Immature natural killer cell (primary cell): ENCODE measurements around the gene RAB29. TPM values are rescaled to one million over a fixed set of nuclear protein-coding genes. Genes with fewer than 3 reads are reported as not detected.
"Not testable (repeated sequence)": the region's sequence is repeated elsewhere in the genome, so short reads cannot be mapped to it uniquely, and the experiment has no call there.

Source experiments
- DNase-seq, 3 donors: peaks; one replicate each; pipeline ENCODE4 v3.0.0; 2022; ENCODE audit warnings: mixed read lengths in 1 of 3
- H3K27ac Mint-ChIP-seq, 6 donors: one replicate each; pipeline ENCODE4 v1.8.0; 2020; ENCODE audit warnings: mixed read lengths in 6 of 6, mild to moderate bottlenecking in 5 of 6, inconsistent platforms in 4 of 6, moderate library complexity in 3 of 6
- H3K27me3 Mint-ChIP-seq, 3 donors: one replicate each; pipeline ENCODE4 v1.8.0; 2020 to 2021; ENCODE audit warnings: low read depth in 3 of 3, mild to moderate bottlenecking in 3 of 3, mixed read lengths in 3 of 3, moderate library complexity in 3 of 3, inconsistent platforms in 1 of 3
- H3K36me3 Mint-ChIP-seq, 3 donors: one replicate each; pipeline ENCODE4 v1.8.0; 2020; ENCODE audit warnings: mixed read lengths in 3 of 3, inconsistent platforms in 2 of 3, mild to moderate bottlenecking in 2 of 3
- H3K4me1 Mint-ChIP-seq, 2 donors: one replicate each; pipeline ENCODE4 v1.8.0; 2020; ENCODE audit warnings: inconsistent platforms in 2 of 2, mild to moderate bottlenecking in 2 of 2, mixed read lengths in 2 of 2, moderate library complexity in 1 of 2
- H3K4me3 Mint-ChIP-seq, 5 donors: one replicate each; pipeline ENCODE4 v1.8.0; 2020; ENCODE audit warnings: mild to moderate bottlenecking in 5 of 5, mixed read lengths in 5 of 5, inconsistent platforms in 3 of 5, moderate library complexity in 3 of 5
- H3K9me3 Mint-ChIP-seq, 6 donors: one replicate each; pipeline ENCODE4 v1.8.0; 2020; ENCODE audit warnings: mild to moderate bottlenecking in 6 of 6, mixed read lengths in 6 of 6, inconsistent platforms in 4 of 6, moderate library complexity in 3 of 6
- polyA plus RNA-seq, 3 donors: library from polyadenylated mRNA; unstranded; fragments of 300-500 nt; fragmentation: Illumina TruSeq; gene quantifications; one replicate each; pipeline ENCODE4 v1.2.3, GENCODE V29; 2021

The RAB29 gene
- polyA plus RNA-seq, 3 donors from 2014 or later = 156 to 206 (median 197) TPM

DNA sequence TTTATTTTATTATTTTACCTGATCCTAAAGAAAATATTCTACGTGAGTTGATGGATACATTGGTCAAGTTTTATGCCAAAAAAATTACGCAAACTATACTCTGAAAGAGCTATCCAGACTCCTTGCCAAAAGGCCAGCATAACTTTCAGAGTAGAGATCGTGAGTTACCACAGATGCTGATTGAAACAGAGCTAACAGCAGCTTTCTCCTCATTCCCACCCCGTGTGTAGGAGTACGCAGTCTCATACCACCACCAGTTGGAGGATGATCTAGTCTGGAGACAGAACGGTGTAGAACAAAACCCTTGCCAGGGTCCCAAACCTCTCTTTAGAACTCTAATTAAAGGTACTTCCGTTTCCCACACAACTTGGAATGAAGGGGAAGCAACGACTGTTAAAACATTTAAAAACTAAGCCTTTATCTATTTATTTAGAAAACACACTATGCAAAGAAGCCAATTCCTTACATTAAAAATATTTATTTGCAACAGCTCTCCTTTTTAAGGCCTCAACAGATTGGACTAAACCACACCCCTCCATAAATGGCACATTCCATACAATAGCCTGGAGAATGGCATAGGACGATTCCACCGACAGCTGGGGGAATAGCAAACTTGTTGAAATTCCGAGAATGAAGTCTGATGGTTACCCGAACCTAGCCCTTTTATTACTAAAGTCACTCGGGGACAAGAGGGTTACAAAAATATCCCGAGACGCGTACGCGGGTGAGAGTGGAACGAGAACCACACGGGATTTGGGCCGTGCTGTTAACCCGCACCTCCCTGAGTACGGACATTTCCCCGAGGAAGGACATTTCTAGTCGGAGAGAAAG lies 26.7 kb downstream of the RAB29 start:
- H3K4me3 Mint-ChIP-seq = peak overlapping the region; percentile 93 to 98 (median 96)
- H3K4me1 Mint-ChIP-seq = peaks cover 51 to 63% of the 10 kb centered on the region in 2 donors
- peaks cover 0 to 3% (median 0%) of the 10 kb centered on the region in 3 donors for H3K36me3 Mint-ChIP-seq
- no peaks in the 10 kb centered on the region for H3K9me3 Mint-ChIP-seq
- DNase-seq = no peak
- peaks cover 7 to 17% (median 17%) of the 10 kb centered on the region in 3 donors for H3K27me3 Mint-ChIP-seq
- H3K27ac Mint-ChIP-seq = peak overlapping the region; percentile 91 to 99 (median 97)

DNA sequence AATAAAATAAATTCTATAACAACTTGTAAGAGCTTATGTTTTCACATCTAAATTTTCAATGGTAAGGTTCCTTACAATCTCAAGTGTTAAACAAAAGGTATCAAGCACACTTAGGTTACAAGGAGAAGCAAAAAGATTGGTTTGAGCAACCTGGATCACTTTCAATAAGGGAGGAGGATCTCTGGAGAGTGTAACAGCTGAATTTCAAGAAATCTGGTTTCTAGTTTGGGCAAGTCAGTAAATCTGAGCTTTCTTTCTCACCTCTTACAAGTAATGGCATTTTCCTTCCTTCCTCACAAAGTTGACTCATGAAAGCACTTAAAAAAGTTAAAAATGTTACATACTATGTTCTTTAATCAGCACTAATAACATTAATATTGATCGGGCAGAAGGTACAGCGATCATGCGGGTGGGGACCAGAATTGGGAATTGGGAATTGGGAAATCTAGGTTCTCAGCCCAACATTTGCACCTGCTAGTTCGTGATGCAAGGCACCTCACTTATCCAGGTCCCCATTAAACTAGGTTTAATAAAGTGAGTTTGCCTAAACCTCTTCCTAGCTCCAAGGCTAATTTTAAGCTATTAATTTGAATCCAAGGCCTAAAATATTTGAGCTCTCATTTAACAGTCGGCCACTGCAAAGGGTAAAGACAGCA lies 28.4 kb downstream of the RAB29 start:
- Mint-ChIP-seq H3K4me1 (peaks cover 60 to 80% of the 10 kb centered on the region in 2 donors), H3K4me3 (peak overlapping the region; percentile 22 to 96 (median 42)), H3K9me3 (no peaks in the 10 kb centered on the region), H3K27ac (peak overlapping the region; percentile 30 to 99 (median 72)), H3K36me3 (peaks cover 0 to 3% (median 0%) of the 10 kb centered on the region in 3 donors), H3K27me3 (peaks cover 7 to 21% (median 17%) of the 10 kb centered on the region in 3 donors)
- no peak for DNase-seq

DNA sequence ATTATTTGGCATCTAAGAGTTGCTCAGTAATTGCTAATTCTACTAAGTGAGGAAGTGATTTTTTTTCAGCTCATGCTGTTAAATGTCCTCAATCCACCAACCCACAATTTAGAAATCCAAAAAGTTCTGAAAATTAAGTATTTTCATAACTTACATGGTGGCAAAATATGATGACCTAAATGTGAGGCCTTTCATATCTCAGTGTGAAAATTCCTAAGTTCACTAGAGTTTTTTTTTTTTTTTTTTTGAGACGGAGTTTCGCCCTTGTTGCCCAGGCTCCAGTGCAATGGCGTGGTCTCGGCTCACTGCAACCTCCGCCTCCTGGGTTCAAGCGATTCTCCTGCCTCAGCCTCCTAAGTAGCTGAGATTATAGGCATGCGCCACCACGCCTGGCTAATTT lies 30.9 kb downstream of the RAB29 start:
- Mint-ChIP-seq H3K4me3 (no peak overlapping the region), H3K27me3 (peaks cover 0 to 10% (median 7%) of the 10 kb centered on the region in 3 donors), H3K4me1 (peaks cover 60 to 74% of the 10 kb centered on the region in 2 donors), H3K36me3 (no peaks in the 10 kb centered on the region), H3K27ac (peak overlapping the region in 2 of 6 donors; percentile 47 to 62), H3K9me3 (no peaks in the 10 kb centered on the region)
- DNase-seq = no peak

DNA sequence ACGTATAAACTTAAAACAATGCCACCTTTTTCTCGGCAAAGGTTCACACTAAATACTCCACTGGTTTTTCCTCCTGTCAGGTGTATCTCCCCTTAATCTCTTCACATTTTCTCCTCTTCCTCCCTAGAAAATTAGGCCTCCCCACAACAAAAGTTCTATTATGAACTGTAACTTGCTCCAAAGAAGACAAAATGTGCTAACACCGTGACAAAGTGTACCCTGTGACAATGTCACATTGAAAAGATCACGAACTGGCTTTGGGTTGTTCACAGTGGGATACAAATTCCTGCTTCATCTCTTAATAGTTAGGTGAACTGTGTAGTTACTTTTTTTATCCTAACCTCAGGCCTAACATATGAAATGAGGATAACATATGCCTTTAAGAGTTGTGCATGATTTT lies 31.3 kb downstream of the RAB29 start:
- no peaks in the 10 kb centered on the region for H3K9me3 Mint-ChIP-seq
- no peak overlapping the region for H3K4me3 Mint-ChIP-seq
- DNase-seq = no peak
- H3K4me1 Mint-ChIP-seq = peaks cover 64 to 78% of the 10 kb centered on the region in 2 donors
- peak overlapping the region in 5 of 6 donors; percentile 12 to 62 (median 36) for H3K27ac Mint-ChIP-seq
- no peaks in the 10 kb centered on the region for H3K36me3 Mint-ChIP-seq
- H3K27me3 Mint-ChIP-seq = peaks cover 0 to 8% (median 6%) of the 10 kb centered on the region in 3 donors

DNA sequence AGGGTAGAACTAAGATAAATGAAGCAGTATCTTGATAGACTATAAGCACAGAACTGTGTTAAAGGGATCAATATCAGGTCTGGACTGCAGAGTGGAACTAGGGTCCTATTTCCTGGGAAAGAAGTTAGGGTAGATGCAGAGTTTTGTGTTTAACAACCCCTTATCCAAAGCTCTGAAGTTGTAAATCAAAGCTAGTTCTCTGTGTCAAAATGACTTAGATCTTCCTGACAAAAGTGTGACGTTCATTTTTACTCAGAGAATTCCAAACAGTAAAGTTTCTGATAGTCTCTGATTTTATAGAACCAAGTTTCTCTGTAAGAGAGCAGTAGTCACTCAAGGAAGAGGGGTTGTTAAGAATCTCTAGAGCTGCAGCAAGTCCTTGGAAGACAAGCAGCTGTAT lies 33.6 kb downstream of the RAB29 start:
- DNase-seq = no peak
- peaks cover 0 to 4% (median 2%) of the 10 kb centered on the region in 3 donors for H3K27me3 Mint-ChIP-seq
- H3K27ac Mint-ChIP-seq = peak overlapping the region in 5 of 6 donors; percentile 6 to 82 (median 27)
- H3K4me3 Mint-ChIP-seq = no peak overlapping the region
- H3K4me1 Mint-ChIP-seq = peaks cover 45 to 69% of the 10 kb centered on the region in 2 donors
- no peaks in the 10 kb centered on the region for H3K36me3 Mint-ChIP-seq
- no peaks in the 10 kb centered on the region for H3K9me3 Mint-ChIP-seq

DNA sequence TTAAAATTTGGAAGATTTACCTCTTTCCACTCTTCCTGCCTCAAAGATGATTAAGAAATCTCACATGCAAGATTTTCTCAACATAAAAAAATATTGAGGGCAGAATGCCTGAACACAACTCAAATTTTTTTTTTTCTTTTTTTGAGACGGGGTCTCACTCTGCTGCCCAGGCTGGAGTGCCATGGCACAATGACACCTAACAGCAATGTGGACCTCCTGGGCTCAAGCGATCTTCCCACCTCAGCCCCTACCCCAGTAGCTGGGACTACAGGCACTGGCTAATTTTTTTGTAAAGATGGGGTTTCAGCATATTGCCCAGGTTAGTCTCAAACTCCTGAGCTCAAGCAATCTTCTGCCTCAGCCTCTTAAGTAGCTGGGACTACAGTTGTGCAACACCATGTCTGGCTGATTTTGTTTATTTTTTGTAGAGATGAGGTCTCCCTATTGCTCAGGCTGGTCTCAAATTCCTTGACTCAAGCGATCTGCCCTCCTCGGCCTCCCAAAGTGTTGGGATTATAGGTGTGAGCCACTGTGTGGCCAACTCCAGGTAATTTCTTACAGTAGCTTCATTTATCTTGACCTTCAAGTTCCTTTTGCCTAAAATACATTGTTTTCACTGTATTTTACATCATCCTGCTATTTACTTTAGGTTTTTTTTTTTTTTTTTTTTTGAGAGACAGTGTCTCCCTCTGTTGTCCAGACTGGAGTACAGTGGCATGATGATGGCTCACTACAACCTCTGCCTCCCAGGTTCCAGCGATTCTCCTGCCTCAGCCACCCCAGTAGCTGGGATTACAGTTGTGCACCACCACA lies 35.7 kb downstream of the RAB29 start:
- DNase-seq = no peak
- Mint-ChIP-seq H3K36me3 (no peaks in the 10 kb centered on the region), H3K4me1 (peaks cover 35 to 70% of the 10 kb centered on the region in 2 donors), H3K4me3 (no peak overlapping the region), H3K27ac (peak overlapping the region; percentile 8 to 69 (median 48)), H3K9me3 (no peaks in the 10 kb centered on the region), H3K27me3 (peaks cover 0 to 4% (median 2%) of the 10 kb centered on the region in 3 donors)

DNA sequence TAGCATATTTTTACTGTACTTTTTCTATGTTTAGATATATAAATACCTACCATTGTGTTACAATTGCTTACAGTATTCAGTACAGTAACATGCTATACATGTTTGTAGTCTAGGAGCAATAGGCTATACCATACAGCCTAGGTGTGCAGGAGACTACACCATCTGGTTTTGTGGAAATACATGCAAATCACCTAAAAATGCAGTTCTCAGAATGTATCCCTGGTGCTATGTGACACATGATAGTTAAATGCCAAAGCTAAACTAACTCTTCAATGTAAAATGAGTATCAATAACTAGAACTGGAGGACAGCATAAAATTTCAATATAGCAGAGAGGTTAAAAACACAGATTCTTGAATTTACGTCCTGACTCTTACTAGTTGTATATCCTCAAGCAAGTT lies 40.1 kb downstream of the RAB29 start:
- Mint-ChIP-seq H3K27me3 (peaks cover 0 to 2% (median 0%) of the 10 kb centered on the region in 3 donors), H3K27ac (peak overlapping the region in 2 of 6 donors; percentile 16 to 30), H3K4me1 (peaks cover 35 to 80% of the 10 kb centered on the region in 2 donors), H3K36me3 (peaks cover 4 to 6% (median 4%) of the 10 kb centered on the region in 3 donors), H3K4me3 (no peak overlapping the region), H3K9me3 (no peaks in the 10 kb centered on the region)
- no peak for DNase-seq

DNA sequence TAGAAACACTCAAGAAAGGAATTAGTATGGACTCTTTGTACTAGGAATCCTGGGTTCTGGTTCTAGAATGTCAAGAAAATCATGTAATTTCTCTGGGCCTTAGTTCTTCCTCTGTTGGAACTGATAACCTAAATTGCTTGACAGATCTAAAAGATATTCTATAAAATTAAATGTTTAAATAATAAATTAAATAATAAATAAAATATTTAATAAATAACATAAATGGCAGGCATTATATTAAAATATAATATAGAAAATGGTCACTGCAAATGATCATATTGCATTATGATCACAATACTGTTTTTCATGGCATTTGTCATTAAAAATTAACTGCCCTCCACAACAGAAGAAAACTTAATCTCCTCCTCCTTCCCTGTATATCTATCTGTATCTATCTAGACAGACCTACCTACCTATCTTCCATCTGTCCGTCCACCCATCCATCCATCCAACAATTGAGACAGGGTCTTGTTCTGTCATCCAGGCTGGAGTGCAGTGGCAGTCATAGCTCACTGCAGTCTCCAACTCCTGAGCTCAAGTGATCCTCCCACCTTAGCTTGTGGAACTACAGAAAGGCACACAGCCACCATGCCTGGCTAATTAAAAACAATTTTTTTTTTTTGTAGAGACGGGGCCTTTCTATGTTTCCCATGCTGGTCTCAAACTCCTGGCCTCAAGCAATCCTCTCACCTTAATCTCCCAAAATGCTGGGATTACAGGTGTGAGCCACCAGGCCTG lies 41.7 kb downstream of the RAB29 start:
- H3K4me3 Mint-ChIP-seq = no peak overlapping the region
- peaks cover 26 to 80% of the 10 kb centered on the region in 2 donors for H3K4me1 Mint-ChIP-seq
- no peak for DNase-seq
- H3K9me3 Mint-ChIP-seq = no peaks in the 10 kb centered on the region
- H3K36me3 Mint-ChIP-seq = peaks cover 4 to 6% (median 4%) of the 10 kb centered on the region in 3 donors
- peak overlapping the region in 2 of 6 donors; percentile 10 to 72 for H3K27ac Mint-ChIP-seq
- no peaks in the 10 kb centered on the region for H3K27me3 Mint-ChIP-seq

DNA sequence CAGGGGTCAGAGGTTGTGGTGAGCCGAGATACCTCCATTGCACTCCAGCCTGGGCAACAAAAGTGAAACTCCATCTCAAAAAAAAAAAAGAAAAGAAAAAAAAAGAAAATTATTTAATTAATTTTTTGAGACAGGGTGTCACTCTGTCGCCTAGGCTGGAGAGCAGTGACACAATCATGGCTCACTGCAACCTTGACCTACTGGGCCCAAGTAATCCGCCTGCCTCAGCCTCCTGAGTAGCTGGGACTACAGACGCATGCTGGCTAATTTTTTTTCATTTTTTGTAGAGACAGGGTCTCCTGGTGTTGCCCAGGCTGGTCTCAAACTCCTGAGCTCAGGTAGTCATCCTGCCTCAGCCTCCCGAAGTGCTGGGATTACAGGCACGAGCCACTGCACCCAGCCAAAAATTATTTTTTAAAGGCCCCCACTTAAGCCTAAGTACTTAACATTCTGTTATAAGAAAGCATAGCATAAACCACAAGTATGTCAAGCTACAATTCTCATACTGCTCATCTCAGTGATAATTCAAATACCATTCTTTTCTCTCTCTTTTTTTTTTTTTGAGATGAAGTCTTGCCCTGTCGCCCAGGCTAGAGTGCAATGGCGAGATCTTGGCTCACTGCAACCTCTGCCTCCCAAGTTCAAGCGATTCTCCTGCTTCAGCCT lies 45.2 kb downstream of the RAB29 start:
- Mint-ChIP-seq H3K9me3 (no peaks in the 10 kb centered on the region), H3K36me3 (peaks cover 4 to 17% (median 11%) of the 10 kb centered on the region in 3 donors), H3K4me3 (no peak overlapping the region), H3K27me3 (no peaks in the 10 kb centered on the region), H3K27ac (peak overlapping the region in 2 of 6 donors; percentile 29 to 71), H3K4me1 (peaks cover 31 to 75% of the 10 kb centered on the region in 2 donors)
- DNase-seq = no peak

DNA sequence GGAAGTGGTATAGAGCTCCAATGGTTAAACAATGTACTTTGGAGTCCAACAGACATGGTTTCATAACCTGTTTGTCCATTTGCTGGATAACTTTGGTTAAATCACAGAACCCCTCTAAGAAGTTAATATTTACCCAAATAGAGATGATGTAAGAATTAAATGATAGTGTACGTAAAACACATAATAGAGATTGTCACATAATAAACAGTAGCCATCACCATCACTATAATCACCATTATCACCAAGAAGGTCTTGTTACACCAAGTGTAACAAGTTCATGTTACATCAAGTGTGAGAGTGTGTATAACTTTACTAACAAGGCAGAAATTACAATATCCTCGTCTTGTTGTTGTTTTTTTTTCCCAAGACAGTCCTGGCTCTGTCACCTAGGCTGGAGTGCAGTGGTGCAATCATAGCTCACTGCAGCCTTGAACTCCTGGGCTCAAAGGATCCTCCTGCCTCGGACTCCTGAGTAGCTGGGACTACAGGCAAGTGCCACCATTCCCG lies 48.6 kb downstream of the RAB29 start:
- no peaks in the 10 kb centered on the region for H3K9me3 Mint-ChIP-seq
- H3K27ac Mint-ChIP-seq = peak overlapping the region in 2 of 6 donors; percentile 8 to 34
- H3K27me3 Mint-ChIP-seq = no peaks in the 10 kb centered on the region
- no peak overlapping the region for H3K4me3 Mint-ChIP-seq
- DNase-seq = no peak
- peaks cover 0 to 22% (median 19%) of the 10 kb centered on the region in 3 donors for H3K36me3 Mint-ChIP-seq
- peaks cover 20 to 56% of the 10 kb centered on the region in 2 donors for H3K4me1 Mint-ChIP-seq

DNA sequence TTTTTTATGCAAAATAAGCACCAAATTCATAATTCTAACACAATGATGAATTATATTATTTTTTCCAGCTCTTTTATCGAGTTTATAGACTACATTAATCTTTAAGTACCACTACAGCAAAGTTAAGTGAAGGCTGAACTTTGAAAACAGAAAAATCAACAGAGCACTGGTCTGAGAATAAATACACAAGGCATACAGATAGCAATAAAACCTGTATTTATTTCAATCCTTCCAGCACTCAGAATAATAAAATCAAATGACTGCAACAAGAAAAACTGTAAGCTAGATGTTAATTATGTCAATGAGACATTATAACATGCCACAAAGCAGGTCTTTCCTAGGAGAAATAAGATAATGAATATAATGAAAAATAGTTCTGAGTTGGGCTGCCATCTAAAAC lies 49.8 kb downstream of the RAB29 start:
- H3K27ac Mint-ChIP-seq = peak overlapping the region in 2 of 6 donors; percentile 25 to 74
- H3K27me3 Mint-ChIP-seq = no peaks in the 10 kb centered on the region
- H3K4me1 Mint-ChIP-seq = peaks cover 14 to 44% of the 10 kb centered on the region in 2 donors
- DNase-seq = no peak
- H3K9me3 Mint-ChIP-seq = no peaks in the 10 kb centered on the region
- peaks cover 3 to 22% (median 19%) of the 10 kb centered on the region in 3 donors for H3K36me3 Mint-ChIP-seq
- H3K4me3 Mint-ChIP-seq = no peak overlapping the region

DNA sequence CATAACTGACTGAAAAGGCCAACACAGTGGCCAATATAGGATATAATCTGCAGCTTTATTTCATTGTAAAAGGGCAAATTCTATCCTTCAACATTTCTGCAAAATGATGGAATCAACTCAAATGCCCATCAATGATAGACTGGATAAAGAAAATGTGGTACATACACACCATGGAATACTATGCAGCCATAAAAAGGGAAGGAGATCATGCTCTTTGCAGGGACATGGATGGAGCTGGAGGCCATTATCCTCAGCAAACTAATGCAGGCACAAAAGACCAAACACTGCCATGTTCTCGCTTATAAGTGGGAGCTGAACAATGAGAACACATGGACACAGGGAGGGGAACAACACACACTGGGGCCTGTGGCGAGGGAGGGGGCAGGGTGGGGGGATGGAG lies 54.5 kb downstream of the RAB29 start:
- not testable (repeated sequence) for DNase-seq, H3K9me3 Mint-ChIP-seq, H3K4me3 Mint-ChIP-seq, H3K27me3 Mint-ChIP-seq
- H3K36me3 Mint-ChIP-seq = peaks cover 30 to 52% (median 39%) of the 10 kb centered on the region in 3 donors
- H3K4me1 Mint-ChIP-seq = peaks cover 10 to 24% of the 10 kb centered on the region in 2 donors
- H3K27ac Mint-ChIP-seq = peak overlapping the region in 1 of 6 donors; percentile 65
